Chondrocyte (in vitro differentiated cells): ENCODE measurements around the gene ZNF175. TPM values are rescaled to one million over a fixed set of nuclear protein-coding genes. Genes with fewer than 3 reads are reported as not detected.

Experiments
- DNase-seq: peaks from one replicate; pipeline ENCODE4 v3.0.0; 2021; ENCODE audit warnings: mixed read lengths, low spot score
- H3K27ac Mint-ChIP-seq: one replicate; pipeline ENCODE4 v1.8.0; 2021; ENCODE audit warnings: mild to moderate bottlenecking, moderate library complexity, mixed read lengths; ENCODE audit not compliant: unreplicated experiment
- H3K27me3 Mint-ChIP-seq: 2 replicates; pipeline ENCODE4 v1.8.0; 2021; ENCODE audit warnings: low read depth, mixed read lengths
- H3K36me3 Mint-ChIP-seq: 2 replicates; pipeline ENCODE4 v1.8.0; 2021; ENCODE audit warnings: low read depth, mixed read lengths
- H3K4me1 Mint-ChIP-seq: 2 replicates; pipeline ENCODE4 v1.8.0; 2021; ENCODE audit warnings: low read depth, mild to moderate bottlenecking, mixed read lengths
- H3K4me3 Mint-ChIP-seq: one replicate; pipeline ENCODE4 v1.8.0; 2021; ENCODE audit warnings: mild to moderate bottlenecking, moderate library complexity, mixed read lengths; ENCODE audit not compliant: unreplicated experiment
- H3K9me3 Mint-ChIP-seq: 2 replicates; pipeline ENCODE4 v1.8.0; 2021; ENCODE audit warnings: low read depth, mixed read lengths
- CTCF ChIP-seq: fragments of 200-600 bp; sonication (generic); IDR thresholded peaks from 2 replicates; pipeline ENCODE4 v1.5.0; 2021; ENCODE audit warnings: antibody characterized with exemption, mild to moderate bottlenecking, moderate library complexity
- total RNA-seq: library from RNA; stranded (reverse); gene quantifications from 3 replicates; pipeline ENCODE4 v1.2.1, GENCODE V29; 2021

Gene ZNF175
- total RNA-seq, 1 donor from 2014 or later = 8.9 TPM

GRCh38 chr19:51547397-51548212, 23.5 kb upstream of the ZNF175 start:
- H3K9me3 Mint-ChIP-seq = peaks cover 3% of the 10 kb centered on the region
- no peak overlapping the region for H3K4me3 Mint-ChIP-seq
- H3K27me3 Mint-ChIP-seq = no peaks in the 10 kb centered on the region
- no peak for TF ChIP-seq CTCF
- H3K36me3 Mint-ChIP-seq = no peaks in the 10 kb centered on the region
- H3K4me1 Mint-ChIP-seq = no peaks in the 10 kb centered on the region
- no peak overlapping the region for H3K27ac Mint-ChIP-seq
- DNase-seq = no peak

GRCh38 chr19:51548213-51548651, 22.9 kb upstream of the ZNF175 start:
- Mint-ChIP-seq H3K4me3 (no peak overlapping the region), H3K36me3 (no peaks in the 10 kb centered on the region), H3K4me1 (no peaks in the 10 kb centered on the region), H3K27me3 (no peaks in the 10 kb centered on the region), H3K9me3 (peaks cover 3% of the 10 kb centered on the region), H3K27ac (no peak overlapping the region)
- no peak for DNase-seq
- TF ChIP-seq CTCF = no peak

GRCh38 chr19:51548891-51549305, 22.2 kb upstream of the ZNF175 start:
- Mint-ChIP-seq H3K9me3 (peaks cover 3% of the 10 kb centered on the region), H3K27ac (no peak overlapping the region), H3K27me3 (no peaks in the 10 kb centered on the region), H3K36me3 (no peaks in the 10 kb centered on the region), H3K4me3 (no peak overlapping the region), H3K4me1 (no peaks in the 10 kb centered on the region)
- TF ChIP-seq CTCF = no peak
- no peak for DNase-seq

- no peaks in the 10 kb centered on the region for H3K27me3 Mint-ChIP-seq
- H3K4me1 Mint-ChIP-seq = no peaks in the 10 kb centered on the region
- DNase-seq = no peak
- H3K36me3 Mint-ChIP-seq = no peaks in the 10 kb centered on the region
- no peak overlapping the region for H3K4me3 Mint-ChIP-seq
- H3K27ac Mint-ChIP-seq = no peak overlapping the region
- no peak for TF ChIP-seq CTCF
- peaks cover 3% of the 10 kb centered on the region for H3K9me3 Mint-ChIP-seq
These were observed 21.4 kb upstream of the ZNF175 start for GRCh38 chr19:51549533-51550324.

- Mint-ChIP-seq H3K27me3 (no peaks in the 10 kb centered on the region), H3K9me3 (peaks cover 3% of the 10 kb centered on the region), H3K27ac (no peak overlapping the region), H3K36me3 (no peaks in the 10 kb centered on the region), H3K4me3 (no peak overlapping the region), H3K4me1 (no peaks in the 10 kb centered on the region)
- no peak for DNase-seq
- no peak for TF ChIP-seq CTCF
These were observed 20.0 kb upstream of the ZNF175 start for GRCh38 chr19:51550848-51551672.
